HG03432 (cell line): ENCODE results near the gene TRUB1.
"Not testable (repeated sequence)": the region's sequence is repeated elsewhere in the genome, so short reads cannot be mapped to it uniquely, and the experiment has no call there.

Experiments
- ATAC-seq: cut with Tn5 transposase; IDR thresholded peaks from one replicate; pipeline ENCODE4 v1.9.1; 2021; ENCODE audit warnings: mild to moderate bottlenecking, moderate library complexity; ENCODE audit not compliant: unreplicated experiment

Gene TRUB1

DNA sequence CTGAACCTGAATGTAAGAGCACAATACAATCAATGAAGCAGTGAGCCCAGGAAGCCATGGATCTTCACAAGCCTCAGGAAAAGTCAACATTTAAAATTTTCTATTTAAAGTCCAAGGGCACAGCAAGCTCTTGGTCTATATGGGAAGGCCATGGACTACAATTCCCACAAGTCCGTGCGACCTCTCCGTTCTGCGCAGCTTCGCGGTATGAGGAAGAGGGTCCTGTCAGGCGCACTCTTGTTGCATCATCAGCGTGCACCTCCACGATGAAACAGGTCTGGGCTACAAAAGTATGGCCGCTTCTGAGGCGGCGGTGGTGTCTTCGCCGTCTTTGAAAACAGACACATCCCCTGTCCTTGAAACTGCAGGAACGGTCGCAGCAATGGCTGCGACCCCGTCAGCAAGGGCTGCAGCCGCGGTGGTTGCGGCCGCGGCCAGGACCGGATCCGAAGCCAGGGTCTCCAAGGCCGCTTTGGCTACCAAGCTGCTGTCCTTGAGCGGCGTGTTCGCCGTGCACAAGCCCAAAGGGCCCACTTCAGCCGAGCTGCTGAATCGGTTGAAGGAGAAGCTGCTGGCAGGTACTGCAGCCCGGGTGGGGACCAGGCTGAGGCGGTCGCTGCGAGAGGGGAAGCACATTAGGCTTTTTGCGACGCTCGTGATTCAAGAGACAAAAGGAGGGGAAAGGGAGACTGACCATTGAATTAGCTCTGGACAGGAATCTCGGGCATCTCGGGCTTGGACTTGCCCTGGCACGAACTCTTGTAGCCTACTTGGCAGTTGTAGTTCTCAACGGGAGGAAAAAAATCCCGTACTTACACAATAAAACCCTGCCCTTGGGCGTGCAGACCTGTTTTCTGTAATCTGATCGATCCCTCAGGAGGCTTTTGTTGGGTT lies at the start of gene TRUB1:
Gene TRUB1, plus strand, starts transcription at position 234 of the 894 bp plus-strand sequence. Its CDS starts 59 bp downstream, at position 293.
- peak; percentile 100 for ATAC-seq

DNA sequence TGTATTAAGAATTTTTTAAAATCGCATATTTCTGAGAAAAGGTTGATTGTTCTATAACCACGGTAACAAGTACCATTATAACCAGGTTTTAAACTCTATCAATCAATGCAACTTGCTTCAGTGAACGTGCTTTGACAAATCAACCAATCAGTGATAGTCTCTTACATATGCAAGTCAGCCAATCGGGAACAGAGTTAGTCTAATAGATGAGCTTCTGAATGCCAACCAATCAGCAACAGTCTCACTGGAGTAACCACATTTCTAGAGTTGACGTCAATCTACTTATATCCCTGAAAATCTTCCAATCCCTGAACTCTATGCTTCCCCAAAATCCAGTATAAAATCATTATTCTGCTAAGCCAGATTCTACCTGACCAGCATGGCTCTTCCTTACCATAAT lies 44.7 kb upstream of the TRUB1 start:
- no peak for ATAC-seq

DNA sequence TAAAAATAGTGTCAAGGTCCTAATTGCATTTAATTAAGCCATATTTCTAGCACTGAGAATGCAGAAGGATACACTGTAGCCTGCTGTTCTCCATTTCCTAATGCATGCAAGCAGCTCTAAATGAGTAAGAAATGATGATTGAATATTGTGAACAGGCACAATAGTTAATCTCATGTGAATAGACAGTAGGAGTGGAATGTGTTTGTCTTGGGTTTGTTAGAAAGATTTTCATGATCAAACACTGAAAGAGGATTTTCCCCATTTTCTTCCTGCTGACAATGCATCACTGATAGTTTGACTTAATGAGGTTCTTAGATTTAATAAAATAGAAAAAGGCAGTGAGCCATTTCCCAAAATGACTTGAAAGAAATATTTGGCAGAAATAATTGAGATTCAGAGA lies 43.1 kb upstream of the TRUB1 start:
- no peak for ATAC-seq

DNA sequence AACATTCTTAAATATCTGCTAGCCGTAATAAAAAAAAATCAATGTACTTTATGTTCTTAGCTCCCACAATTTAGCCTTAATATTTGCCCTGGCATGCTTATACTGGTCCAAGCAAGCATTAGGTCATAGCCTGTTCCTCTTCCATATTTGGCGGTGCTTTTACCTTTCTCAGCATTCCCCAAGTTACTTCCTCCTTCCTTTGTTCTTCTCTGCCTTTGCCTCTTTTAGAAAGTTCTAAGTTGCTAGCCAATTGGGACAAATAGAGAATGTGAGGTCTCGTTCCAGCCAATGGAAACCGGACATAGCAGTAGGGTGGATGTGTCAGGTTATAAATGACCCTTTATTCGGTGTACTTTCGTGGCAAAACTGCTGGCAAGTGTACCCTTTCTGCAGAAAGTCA lies 41.0 kb upstream of the TRUB1 start:
- ATAC-seq: not testable (repeated sequence)

DNA sequence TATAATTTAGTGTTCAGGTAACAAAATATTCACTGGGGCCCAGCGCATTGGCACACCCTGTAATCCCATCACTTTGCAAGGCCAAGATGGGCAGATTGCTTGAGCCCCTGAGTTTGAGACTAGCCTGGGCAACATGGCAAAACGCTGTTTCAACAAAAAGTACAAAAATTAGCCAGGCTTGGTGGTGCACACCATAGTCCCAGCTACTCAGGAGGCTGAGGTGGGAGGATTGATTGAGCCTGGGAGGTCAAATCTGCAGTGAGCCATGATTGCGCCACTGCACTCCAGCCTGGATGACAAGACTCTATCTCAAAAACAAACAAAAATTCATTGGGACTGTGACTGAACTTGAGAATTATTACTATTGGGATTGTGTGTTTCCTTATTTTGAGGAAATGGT lies 40.4 kb upstream of the TRUB1 start:
- ATAC-seq: no peak

DNA sequence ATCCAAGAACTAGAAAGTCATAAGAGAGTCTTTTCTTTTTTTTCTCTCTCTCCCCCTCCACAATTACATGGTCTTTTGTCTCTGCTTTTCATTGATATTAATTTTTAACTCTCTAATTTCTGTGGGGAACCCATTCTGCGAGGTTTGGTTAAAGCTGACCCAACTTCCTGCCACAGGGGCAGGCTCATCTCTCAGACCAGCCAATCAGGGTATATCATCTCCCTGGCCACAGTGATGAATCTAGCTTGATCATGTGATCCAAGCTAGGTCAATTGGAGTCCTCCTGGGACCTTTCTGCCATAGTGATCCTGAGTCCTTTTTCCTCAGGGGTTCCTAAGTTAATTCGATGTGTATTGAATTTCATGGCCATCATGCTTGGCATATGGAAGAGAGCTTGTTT lies 38.0 kb upstream of the TRUB1 start:
- no peak for ATAC-seq

DNA sequence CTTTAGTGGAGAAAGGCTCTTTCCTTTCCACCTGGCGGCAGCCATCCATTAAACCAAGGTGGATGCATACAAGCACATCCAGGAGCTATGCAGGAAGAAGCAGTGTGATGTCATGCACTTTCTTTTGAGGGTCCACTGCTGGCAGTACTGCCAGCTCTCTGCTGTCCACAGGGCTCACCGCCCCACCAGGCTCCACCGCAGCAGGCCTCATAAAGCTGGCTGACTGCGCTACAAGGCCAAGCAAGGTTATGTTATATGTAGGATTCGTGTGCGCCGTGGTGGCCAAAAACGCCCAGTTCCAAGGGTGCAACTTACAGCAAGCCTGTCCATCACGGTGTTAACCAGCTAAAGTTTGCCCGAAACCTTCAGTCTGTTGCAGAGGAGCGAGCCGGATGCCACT lies 37.3 kb upstream of the TRUB1 start:
- ATAC-seq: no peak

DNA sequence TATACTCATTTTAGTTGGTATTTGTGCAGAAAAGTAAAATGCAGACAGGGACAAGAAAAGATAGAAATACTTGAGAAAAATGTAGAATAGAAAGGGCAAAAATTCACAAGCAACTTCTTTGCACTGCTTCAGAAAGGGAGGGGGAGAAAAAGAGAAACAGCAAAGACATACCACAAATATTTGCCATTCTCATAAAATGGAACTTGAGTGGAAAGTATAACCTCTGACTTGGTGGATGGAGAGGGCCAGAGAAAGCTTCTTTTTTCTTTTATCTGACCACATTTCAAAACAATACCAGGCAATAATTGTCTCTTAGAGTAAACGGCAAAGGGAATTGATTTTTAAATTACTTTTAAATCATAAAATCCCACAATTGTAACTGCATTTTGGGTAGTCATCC lies 35.8 kb upstream of the TRUB1 start:
- no peak for ATAC-seq

DNA sequence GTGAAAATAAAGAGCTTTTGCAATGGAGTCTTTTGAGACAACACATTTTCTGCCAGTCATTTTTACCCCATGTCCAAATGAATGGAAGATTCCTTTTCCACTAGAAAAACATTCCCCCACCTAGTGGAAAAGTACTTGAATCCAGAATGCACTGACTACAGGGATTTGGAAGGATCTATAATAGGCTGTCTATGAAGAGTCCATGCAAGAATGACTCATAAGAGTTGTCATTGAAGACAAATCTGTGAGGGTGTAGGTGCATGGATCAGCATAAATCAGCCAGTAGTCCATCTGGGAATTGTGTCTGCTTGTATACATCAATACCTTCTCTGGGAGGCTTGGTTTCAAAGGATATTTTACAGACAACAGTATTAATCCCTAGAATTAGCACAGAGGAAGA lies 32.5 kb upstream of the TRUB1 start:
- no peak for ATAC-seq

DNA sequence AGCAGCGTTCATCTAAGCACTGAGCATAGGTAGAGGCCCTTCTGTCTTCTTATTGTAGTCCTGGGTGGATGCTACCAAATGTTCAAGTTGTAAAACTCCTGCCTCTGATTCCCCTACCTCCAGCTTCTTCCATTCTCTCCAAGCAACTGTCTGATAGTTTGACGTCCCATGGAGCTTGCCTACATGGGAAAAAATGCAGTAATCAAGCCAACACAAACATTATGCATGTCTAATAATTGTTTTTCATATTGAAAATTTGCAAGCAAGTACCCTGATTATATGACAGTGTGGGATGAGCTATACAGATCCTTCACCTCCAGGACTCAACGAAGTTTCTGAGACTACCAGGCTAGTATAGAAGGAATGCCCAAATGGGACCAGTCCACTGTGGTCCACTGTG lies 31.0 kb upstream of the TRUB1 start:
- no peak for ATAC-seq

DNA sequence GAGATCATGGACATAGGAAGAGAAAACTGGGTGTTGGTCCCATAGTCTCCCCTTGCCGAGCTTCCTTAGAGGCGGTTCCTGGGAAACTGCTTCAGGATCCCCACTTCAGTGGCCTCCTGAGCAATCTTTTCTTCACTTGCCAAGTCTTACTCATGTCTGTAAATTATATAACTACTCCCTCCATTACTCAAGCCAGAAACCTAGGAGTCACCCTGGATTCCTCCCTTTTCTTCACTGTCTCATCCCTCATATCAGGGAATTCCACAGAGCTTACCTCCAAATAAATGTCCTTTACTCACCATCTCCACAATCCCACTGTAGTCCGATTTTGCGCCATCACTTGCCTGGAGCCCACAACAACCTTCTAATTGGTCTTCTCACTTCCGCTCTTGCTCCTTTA lies 29.1 kb upstream of the TRUB1 start:
- ATAC-seq: no peak

DNA sequence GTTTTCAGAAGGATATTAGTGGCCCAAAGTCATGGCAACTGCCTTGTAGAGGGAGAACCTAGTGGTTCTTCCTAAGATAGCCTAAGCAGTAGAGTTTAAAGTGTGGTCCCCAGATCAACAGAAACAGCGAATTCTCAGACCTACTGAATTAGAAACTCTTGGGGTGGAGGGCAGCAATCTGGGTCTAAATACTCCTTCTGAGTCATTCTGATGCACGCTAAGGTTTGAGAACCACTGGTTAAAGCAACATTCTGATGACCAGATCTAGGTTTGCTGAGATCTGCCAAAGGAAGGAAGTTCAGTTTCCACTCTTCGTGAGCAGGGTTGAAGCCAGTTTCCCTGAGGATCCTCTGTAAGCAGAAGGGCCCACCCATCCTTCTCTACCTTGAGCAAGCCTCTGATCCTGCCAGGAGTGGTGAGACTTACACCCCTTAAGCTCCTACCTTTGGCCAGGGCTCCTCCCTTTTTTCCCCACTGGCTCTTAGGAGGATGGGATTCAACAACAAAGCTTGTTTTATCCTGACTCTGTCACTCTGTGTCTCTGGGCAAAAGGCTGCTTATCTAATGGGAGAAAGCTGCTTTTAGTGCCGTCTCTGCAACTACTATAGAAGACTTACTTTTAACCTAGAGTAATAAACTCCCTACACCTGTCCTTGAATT lies 26.8 kb upstream of the TRUB1 start:
- peak; percentile 78 for ATAC-seq

DNA sequence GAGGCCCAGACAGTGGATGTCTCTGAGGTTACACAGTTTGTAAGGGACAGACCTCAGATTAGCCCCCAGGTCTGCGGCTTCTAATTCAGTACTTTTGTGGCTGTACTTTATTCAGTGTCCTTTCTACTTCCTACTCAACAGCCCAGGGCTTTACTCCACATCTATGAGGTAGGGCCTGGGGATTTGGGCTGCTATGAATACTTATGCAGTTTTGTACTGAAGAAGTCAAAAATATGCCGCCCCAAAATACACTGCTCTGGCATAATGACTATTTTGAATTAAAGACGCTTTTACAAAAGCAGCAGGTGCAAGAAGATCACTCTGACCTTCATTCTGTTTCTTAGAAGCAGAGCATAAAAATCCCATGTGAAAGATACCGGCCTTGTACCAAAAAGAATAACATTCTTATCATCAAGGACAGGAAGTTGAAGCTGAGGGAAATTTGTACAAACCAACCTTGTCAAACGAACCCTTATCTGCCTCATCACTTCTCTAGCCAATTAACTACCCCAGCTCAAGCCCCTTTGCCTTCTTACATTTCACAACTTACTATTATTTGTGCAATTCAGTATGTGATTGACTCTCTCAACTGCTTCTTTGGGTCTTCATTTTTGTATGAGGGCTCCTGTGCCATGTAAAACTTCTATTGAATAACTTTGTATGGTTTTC lies 26.1 kb upstream of the TRUB1 start:
- ATAC-seq: no peak

DNA sequence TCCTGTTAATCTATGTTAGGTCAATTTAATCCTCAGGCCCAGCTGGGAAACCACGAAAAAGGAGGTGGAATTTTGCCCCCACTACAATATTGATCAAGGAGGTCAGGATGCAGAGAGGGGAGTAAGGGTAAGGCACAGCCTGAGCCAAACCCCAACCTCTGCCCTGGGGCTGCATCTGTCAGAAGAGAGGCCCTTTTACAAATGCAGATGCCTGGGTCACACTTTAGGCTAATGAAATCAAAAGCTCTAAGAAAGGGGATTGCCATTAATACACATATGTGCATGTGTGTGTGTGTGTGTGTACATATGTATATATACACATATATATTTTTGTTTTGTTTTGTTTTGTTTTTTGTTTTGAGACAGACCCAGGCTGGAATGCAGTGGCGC lies 25.5 kb upstream of the TRUB1 start:
- no peak for ATAC-seq

DNA sequence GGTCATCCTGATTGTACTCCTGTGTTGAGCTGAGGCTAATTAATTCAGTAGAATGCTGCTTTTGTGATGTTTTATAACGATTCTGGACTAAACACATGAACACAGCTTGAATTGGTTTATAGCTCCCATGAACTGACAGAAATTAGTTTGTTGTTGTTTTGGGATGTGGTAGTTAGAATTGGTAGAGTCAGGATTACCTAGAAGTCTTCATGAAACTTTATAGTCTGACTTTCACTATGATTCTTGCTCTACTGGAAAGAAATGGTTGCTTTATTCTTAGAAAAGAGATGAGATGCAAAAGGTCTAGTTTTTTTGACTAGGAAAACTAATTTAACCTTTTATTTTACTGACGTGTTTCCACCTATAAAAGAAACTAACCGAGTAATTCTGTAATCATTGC lies 23.4 kb upstream of the TRUB1 start:
- no peak for ATAC-seq

DNA sequence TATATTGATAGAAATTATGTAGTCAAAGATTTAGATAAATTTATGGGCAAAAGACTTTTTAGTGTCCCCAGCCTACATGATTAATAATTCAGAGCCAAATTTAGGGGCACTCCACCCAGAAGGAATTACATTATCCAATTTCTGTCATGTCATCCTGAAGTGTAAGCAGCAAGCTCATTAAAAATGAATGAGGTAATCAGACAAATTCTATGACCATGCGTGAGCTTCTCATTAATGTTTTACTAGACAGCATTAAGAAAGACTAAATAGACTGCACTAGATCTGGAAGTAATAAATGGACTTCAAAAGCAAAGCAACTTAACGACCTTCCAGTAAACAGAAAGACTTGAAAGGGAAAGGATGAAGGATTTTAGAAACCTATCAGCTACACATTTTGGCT lies 22.7 kb upstream of the TRUB1 start:
- ATAC-seq: no peak

DNA sequence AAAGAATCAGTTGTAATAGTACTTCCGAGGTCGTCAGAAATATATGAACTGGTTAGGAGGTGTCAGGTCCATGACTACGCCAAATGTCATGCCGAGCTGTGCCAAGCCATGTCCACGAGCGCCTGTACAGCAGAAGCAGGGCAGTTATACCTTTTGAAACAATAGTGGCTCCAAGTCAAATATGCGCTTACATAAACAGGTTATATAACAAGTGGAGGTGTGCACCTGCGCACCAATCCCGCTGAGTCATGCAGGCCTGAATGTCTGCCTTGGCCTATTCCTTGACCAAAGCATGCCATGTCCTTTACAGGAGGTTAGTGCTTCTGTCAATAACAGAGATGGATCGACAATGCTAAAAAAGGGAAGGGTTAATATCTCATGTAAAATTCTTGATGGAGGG lies 21.3 kb upstream of the TRUB1 start:
- no peak for ATAC-seq

DNA sequence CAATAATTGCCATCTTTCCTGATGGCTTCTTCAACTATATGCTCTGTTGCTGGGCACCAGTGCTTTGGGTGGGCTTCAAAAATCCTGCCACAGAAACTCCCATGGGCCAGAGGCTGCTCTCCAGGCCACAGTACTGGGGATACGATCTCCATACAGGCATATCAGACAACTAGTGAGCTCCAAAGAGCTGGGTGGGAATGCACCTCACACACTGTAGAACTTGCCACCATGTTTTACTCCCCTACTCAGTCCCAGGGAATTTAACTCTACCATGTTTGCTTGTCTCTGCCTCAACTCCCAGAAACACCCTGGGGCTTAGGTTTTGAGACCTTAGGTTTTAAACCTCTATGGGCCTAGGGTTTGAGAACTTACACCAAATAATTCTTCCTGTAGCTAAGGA lies 20.5 kb upstream of the TRUB1 start:
- no peak for ATAC-seq

DNA sequence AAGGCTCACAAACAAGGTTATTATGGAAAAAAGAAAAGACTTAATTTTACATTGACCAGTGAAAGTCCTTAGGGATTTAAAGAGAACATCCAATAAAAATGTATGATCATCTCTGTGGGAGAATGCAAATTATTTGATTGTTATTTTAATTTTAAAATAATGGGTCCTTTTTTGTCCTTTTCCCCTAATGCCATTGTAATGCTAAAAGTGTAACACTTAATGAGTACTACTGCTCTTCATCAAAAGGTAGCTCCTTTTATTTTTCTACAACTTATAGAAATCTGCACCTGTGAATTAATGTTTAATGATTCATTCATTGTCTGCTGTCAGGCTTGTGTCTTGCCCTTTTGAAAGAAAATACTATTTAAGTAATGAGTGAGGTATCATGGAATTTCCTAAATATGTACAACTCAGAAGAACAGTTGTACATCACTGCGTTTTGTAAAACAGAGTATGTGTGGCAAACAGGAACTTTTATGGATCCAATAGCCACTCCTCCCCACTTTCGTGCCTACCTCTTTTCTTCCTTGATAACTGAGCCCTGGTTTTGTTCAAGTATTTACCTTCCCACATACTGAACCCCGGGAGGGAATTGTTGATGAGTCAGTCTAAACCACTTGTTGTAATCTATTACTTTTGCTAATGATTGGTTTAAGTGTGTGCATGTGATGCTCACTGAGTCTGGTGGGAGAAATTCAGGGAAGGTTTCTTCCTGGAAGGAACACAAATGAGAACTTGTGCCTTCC lies 19.9 kb upstream of the TRUB1 start:
- no peak for ATAC-seq

DNA sequence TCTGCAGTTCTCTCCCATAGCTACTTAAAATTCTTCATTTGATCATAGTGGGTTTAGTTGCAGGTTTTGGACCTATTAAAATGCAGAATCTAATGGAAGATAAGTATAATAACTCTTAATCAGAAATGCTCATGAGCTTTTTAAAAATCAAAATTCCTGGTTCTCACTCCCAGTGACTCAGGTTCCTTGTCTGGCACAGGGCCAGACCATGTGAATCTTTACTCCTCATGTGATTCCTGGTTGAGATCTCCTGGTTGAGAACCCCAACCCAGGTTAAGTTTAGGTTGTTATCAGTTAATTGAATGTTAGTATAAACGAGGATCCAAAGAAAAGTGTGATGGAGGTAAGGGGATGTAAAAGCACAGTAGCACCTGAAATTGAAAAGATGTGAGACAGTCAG lies 17.5 kb upstream of the TRUB1 start:
- no peak for ATAC-seq

DNA sequence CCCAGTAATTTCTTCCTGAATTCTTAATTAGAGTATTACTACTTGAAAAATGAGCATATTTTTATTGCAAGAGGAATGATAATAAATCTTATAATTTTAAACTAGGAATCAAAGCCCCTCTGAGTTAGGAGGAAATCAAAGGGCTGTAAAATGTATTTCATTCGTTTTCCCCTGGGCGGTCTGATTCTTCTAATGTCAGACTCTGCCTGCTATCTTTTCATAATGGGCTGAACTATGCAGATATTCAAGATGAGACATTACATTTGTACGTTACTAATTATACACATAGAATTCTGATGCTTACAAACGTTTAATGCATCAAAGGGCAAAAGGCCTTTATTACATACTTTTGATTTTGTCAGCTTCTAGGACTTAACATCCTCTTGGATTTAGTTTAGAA lies 16.0 kb upstream of the TRUB1 start:
- no peak for ATAC-seq
